Trophoblast cell (in vitro differentiated cells and primary cell): ENCODE results near the gene PDIA2.

ENCODE experiments used
- DNase-seq, 2 donors: peaks; one replicate each; pipeline ENCODE4 v3.0.0-alpha.2; 2016
- H2AFZ ChIP-seq: 2 replicates; pipeline ENCODE4 v1.6.1; 2013; ENCODE audit warnings: low read length, moderate library complexity, mild to moderate bottlenecking; ENCODE audit not compliant: insufficient read depth, poor library complexity
- H2AK5ac ChIP-seq: 2 replicates; pipeline ENCODE4 v1.6.1; 2013; ENCODE audit warnings: mild to moderate bottlenecking, low read length
- H2BK120ac ChIP-seq: 2 replicates; pipeline ENCODE4 v1.6.1; 2013; ENCODE audit warnings: low read length, mild to moderate bottlenecking, moderate library complexity; ENCODE audit not compliant: insufficient read depth, poor library complexity
- H2BK12ac ChIP-seq: 2 replicates; pipeline ENCODE4 v1.6.1; 2013; ENCODE audit warnings: mild to moderate bottlenecking, low read length, moderate library complexity
- H2BK5ac ChIP-seq: 2 replicates; pipeline ENCODE4 v1.6.1; 2013; ENCODE audit warnings: low read length, low read depth, moderate library complexity, mild to moderate bottlenecking; ENCODE audit not compliant: poor library complexity
- H3K14ac ChIP-seq: 2 replicates; pipeline ENCODE4 v1.6.1; 2013; ENCODE audit warnings: mild to moderate bottlenecking, low read length
- H3K18ac ChIP-seq: 2 replicates; pipeline ENCODE4 v1.6.1; 2013; ENCODE audit warnings: mild to moderate bottlenecking, low read length
- H3K23ac ChIP-seq: 2 replicates; pipeline ENCODE4 v1.6.1; 2013; ENCODE audit warnings: low read length
- H3K27ac ChIP-seq: 2 replicates; pipeline ENCODE4 v1.5.1; 2013; ENCODE audit warnings: low read depth, mild to moderate bottlenecking, inconsistent platforms, low read length, moderate library complexity
- H3K27me3 ChIP-seq: 2 replicates; pipeline ENCODE4 v1.6.1; 2013; ENCODE audit warnings: inconsistent platforms, mild to moderate bottlenecking, low read length, moderate library complexity; ENCODE audit not compliant: insufficient read depth
- H3K36me3 ChIP-seq, 2 experiments: 1 replicate in 1 of 2; 2 replicates in 1 of 2; pipeline ENCODE4 v1.6.1; 2013; ENCODE audit warnings: low read length in 2 of 2, mild to moderate bottlenecking in 2 of 2, moderate library complexity in 1 of 2; ENCODE audit not compliant: insufficient read depth in 2 of 2, control insufficient read depth in 1 of 2
- H3K4ac ChIP-seq: 2 replicates; pipeline ENCODE4 v1.6.1; 2013; ENCODE audit warnings: low read depth, mild to moderate bottlenecking, low read length, moderate library complexity
- H3K4me1 ChIP-seq, 2 experiments: 1 replicate in 1 of 2; 2 replicates in 1 of 2; pipeline ENCODE4 v1.6.1; 2013; ENCODE audit warnings: low read length in 2 of 2, mild to moderate bottlenecking in 2 of 2, moderate library complexity in 1 of 2; ENCODE audit not compliant: insufficient read depth in 2 of 2, control insufficient read depth in 1 of 2
- H3K4me2 ChIP-seq: 2 replicates; pipeline ENCODE4 v1.6.1; 2013; ENCODE audit warnings: inconsistent platforms, mild to moderate bottlenecking, low read length, moderate library complexity
- H3K4me3 ChIP-seq: 2 replicates; pipeline ENCODE4 v1.5.1; 2013; ENCODE audit warnings: mild to moderate bottlenecking, low read depth, low read length, inconsistent platforms
- H3K79me1 ChIP-seq: one replicate; pipeline ENCODE4 v1.6.1; 2013; ENCODE audit warnings: low read length
- H3K79me2 ChIP-seq: 2 replicates; pipeline ENCODE4 v1.6.1; 2013; ENCODE audit warnings: low read length, mild to moderate bottlenecking; ENCODE audit not compliant: control insufficient read depth, insufficient read depth, poor library complexity
- H3K9ac ChIP-seq: 2 replicates; pipeline ENCODE4 v1.6.1; 2013; ENCODE audit warnings: mild to moderate bottlenecking, low read length
- H3K9me3 ChIP-seq: 2 replicates; pipeline ENCODE4 v1.6.1; 2013; ENCODE audit warnings: low read depth, mild to moderate bottlenecking, control low read depth, inconsistent platforms, low read length; ENCODE audit not compliant: insufficient read depth
- H4K12ac ChIP-seq: 2 replicates; pipeline ENCODE4 v1.6.1; 2013; ENCODE audit warnings: low read depth, mild to moderate bottlenecking, low read length, moderate library complexity
- H4K8ac ChIP-seq: 2 replicates; pipeline ENCODE4 v1.6.1; 2013; ENCODE audit warnings: low read depth, mild to moderate bottlenecking, low read length, moderate library complexity
- H4K91ac ChIP-seq: one replicate; pipeline ENCODE4 v1.6.1; 2013; ENCODE audit warnings: low read depth, mild to moderate bottlenecking, low read length, moderate library complexity
- WGBS: extraction: QIAGEN DNeasy Blood & Tissue Kit; methylation state at CpG from one replicate; pipeline ENCODE4 v1.1.7; 2013; ENCODE audit warnings: missing lambda C conversion rate; ENCODE audit not compliant: insufficient read length, insufficient coverage; ENCODE audit errors: extremely low coverage; 5-methylcytosine and 5-hydroxymethylcytosine counted together

PDIA2 gene

DNA sequence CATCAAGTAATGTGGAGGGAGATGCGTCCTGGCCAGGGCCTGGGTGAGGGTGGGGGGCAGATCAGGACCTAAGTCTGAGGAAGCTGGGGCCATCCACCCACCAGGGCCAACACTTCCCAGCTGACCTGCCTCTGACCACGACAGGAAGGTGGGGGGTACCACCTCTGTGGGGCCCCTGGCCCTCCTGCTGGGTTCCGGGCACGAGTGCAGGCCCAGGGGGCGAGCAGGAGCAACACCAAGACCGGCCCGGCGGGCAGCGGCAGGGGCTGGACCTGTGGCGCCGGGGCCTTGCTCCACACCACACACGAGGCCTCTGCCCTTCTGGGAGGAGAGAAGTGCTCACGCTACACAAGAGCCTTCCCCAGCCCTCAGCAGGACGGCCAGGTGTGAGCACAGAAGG lies 13.3 kb downstream of the PDIA2 start:
- no peaks in the 10 kb centered on the region for H3K27me3 ChIP-seq
- no peak overlapping the region for H3K27ac ChIP-seq
- no peak overlapping the region for H2BK12ac ChIP-seq
- no peak overlapping the region for H2AK5ac ChIP-seq
- no peak overlapping the region for H2BK120ac ChIP-seq
- peaks cover 3% of the 10 kb centered on the region for H3K9me3 ChIP-seq
- H3K18ac ChIP-seq = no peak overlapping the region
- H3K4me3 ChIP-seq = no peak overlapping the region
- H4K91ac ChIP-seq = no peak overlapping the region
- no peaks in the 10 kb centered on the region for H3K79me1 ChIP-seq
- no peak overlapping the region for H3K4ac ChIP-seq
- no peak for DNase-seq
- no peak overlapping the region for H4K12ac ChIP-seq
- no peak overlapping the region for H2BK5ac ChIP-seq
- H3K79me2 ChIP-seq = no peaks in the 10 kb centered on the region
- no CpG with 5 or more reads among the region's 14 CpGs for WGBS
- H3K14ac ChIP-seq = no peak overlapping the region
- no peak overlapping the region for H3K9ac ChIP-seq
- no peak overlapping the region for H4K8ac ChIP-seq
- H2AFZ ChIP-seq = no peak overlapping the region
- no peaks in the 10 kb centered on the region for H3K4me1 ChIP-seq
- no peak overlapping the region for H3K4me2 ChIP-seq
- H3K36me3 ChIP-seq = peaks cover 46 to 47% of the 10 kb centered on the region in 2 experiments
- H3K23ac ChIP-seq = no peak overlapping the region

DNA sequence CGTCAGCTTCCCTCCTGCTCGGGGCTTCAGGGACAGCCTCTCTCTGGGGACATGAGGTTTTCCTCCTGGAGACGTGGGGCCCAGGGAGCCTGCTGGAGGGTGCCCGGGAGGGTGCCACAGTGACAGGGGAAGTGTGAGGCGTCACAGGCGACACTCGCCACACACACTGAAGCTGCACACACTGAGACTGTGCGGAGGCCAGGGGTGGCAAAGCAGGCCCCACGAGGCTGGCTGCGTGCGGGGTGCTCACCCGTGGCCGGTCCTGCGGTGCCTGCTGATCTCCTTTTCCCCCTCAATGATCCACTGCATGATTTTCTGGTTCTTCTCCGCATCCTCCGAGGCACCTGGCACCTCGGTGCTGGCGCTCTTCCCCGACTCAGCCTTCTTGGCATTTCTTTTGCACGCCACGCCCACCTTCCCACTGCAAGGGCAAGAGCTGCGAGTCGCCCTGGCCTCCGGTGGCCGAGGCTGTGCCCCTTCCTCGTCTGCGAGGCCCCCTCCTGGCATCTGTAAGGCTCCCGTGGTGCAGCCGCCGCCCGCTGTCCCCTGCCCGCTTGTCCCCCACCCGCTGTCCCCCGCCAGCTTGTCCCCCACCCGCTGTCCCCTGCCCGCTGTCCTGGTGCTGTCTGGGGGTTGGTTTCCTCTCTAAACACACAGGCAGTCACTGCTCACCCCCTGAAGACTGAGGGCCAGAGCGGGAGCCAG lies 14.0 kb downstream of the PDIA2 start:
- no peak overlapping the region for H3K4me2 ChIP-seq
- H2BK12ac ChIP-seq = no peak overlapping the region
- no peak overlapping the region for H3K4ac ChIP-seq
- no peak overlapping the region for H3K4me3 ChIP-seq
- H2BK120ac ChIP-seq = no peak overlapping the region
- H2AFZ ChIP-seq = no peak overlapping the region
- no CpG with 5 or more reads among the region's 37 CpGs for WGBS
- H3K4me1 ChIP-seq = no peaks in the 10 kb centered on the region
- H3K9ac ChIP-seq = no peak overlapping the region
- no peak overlapping the region for H3K23ac ChIP-seq
- H3K9me3 ChIP-seq = peaks cover 3% of the 10 kb centered on the region
- no peak overlapping the region for H4K91ac ChIP-seq
- H3K27ac ChIP-seq = no peak overlapping the region
- DNase-seq = no peak
- H3K79me1 ChIP-seq = no peaks in the 10 kb centered on the region
- H3K79me2 ChIP-seq = no peaks in the 10 kb centered on the region
- H4K12ac ChIP-seq = no peak overlapping the region
- H3K36me3 ChIP-seq = peaks cover 44 to 46% of the 10 kb centered on the region in 2 experiments
- no peak overlapping the region for H4K8ac ChIP-seq
- no peak overlapping the region for H3K14ac ChIP-seq
- H2AK5ac ChIP-seq = no peak overlapping the region
- no peak overlapping the region for H2BK5ac ChIP-seq
- no peaks in the 10 kb centered on the region for H3K27me3 ChIP-seq
- H3K18ac ChIP-seq = no peak overlapping the region

DNA sequence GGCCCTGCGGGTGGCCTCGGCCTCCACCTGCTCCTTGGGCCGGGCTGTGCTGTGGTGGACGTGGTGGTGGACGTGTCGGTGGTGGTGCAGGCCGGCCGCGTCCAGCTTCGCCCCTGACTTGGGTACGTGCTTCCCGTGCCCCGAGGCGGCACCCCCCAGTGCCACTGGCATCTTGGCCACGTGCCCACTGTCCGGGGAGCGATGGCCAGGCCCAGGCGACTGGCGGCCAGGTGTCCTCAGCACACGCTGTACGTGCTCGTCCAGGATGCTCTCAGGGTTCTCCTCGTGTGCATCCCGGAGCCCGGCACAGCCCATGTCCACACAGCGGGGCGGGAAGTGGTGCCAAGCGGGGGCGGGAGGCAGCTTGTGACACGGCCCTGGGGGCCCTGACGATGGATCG lies 14.9 kb downstream of the PDIA2 start:
- Histone ChIP-seq H3K4me3 (no peak overlapping the region), H2BK5ac (no peak overlapping the region), H3K18ac (no peak overlapping the region), H3K79me2 (no peaks in the 10 kb centered on the region), H4K12ac (no peak overlapping the region), H3K9me3 (peaks cover 3% of the 10 kb centered on the region), H3K4ac (no peak overlapping the region), H4K8ac (no peak overlapping the region), H3K27me3 (no peaks in the 10 kb centered on the region), H3K36me3 (peaks cover 45 to 48% of the 10 kb centered on the region in 2 experiments), H3K4me1 (no peaks in the 10 kb centered on the region), H3K4me2 (no peak overlapping the region), H3K23ac (no peak overlapping the region), H2BK12ac (no peak overlapping the region), H4K91ac (no peak overlapping the region), H3K27ac (no peak overlapping the region), H3K79me1 (no peaks in the 10 kb centered on the region), H2BK120ac (no peak overlapping the region), H2AK5ac (no peak overlapping the region), H3K9ac (no peak overlapping the region), H2AFZ (no peak overlapping the region), H3K14ac (no peak overlapping the region)
- WGBS = no CpG with 5 or more reads among the region's 32 CpGs
- DNase-seq = no peak

DNA sequence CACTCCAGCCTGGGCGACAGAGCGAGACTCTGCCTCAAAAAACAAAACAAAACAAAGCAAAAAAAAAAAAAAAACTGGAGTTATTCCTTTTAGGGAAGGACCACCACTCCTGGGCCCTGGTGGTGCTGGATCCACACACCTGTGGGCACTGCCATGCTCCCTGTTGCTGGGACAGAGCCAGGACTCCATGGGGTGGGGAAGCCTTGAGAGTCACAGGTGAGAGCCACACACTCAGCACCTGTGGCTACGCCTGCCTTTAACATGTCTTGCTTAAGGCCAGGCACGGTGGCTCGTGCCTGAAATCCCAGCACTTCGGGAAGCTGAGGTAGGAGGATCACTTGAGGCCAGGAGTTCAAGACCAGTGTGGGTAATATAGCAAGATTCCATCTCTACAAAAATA lies 18.3 kb downstream of the PDIA2 start:
- no peak overlapping the region for H3K14ac ChIP-seq
- no peaks in the 10 kb centered on the region for H3K79me2 ChIP-seq
- H3K4me2 ChIP-seq = no peak overlapping the region
- no peak overlapping the region for H2BK5ac ChIP-seq
- DNase-seq = no peak
- peaks cover 50 to 51% of the 10 kb centered on the region in 2 experiments for H3K36me3 ChIP-seq
- no peak overlapping the region for H3K4me3 ChIP-seq
- no peak overlapping the region for H3K18ac ChIP-seq
- H3K9me3 ChIP-seq = peaks cover 3% of the 10 kb centered on the region
- no peak overlapping the region for H2BK12ac ChIP-seq
- H3K79me1 ChIP-seq = no peaks in the 10 kb centered on the region
- no peak overlapping the region for H3K23ac ChIP-seq
- H4K91ac ChIP-seq = no peak overlapping the region
- no peak overlapping the region for H3K4ac ChIP-seq
- no peak overlapping the region for H2AFZ ChIP-seq
- no peak overlapping the region for H3K27ac ChIP-seq
- no peak overlapping the region for H4K12ac ChIP-seq
- no peak overlapping the region for H2AK5ac ChIP-seq
- no peaks in the 10 kb centered on the region for H3K4me1 ChIP-seq
- no peak overlapping the region for H3K9ac ChIP-seq
- H3K27me3 ChIP-seq = no peaks in the 10 kb centered on the region
- H2BK120ac ChIP-seq = no peak overlapping the region
- no peak overlapping the region for H4K8ac ChIP-seq
- no CpG with 5 or more reads among the region's 6 CpGs for WGBS
